Head of caudate nucleus (tissue), 42 donors: ENCODE results near the gene PBXIP1.

Experiments used
- DNase-seq, 42 donors: peaks; one replicate each; pipeline versions ENCODE4 v3.0.0 to v3.0.0-alpha.2; 2020 to 2021; ENCODE audit warnings: mixed read lengths in 7 of 42
- intact Hi-C: fragments of 100-400 bp; cut with DNase I; formaldehyde crosslinking; loops from one replicate; pipeline ENCODE4 v1.15.0; 2022

Gene PBXIP1

GRCh38 chr1:154944401-154945159 lies 11.3 kb downstream of the PBXIP1 start:
- DNase-seq: no peak

GRCh38 chr1:154943649-154944400 lies 12.1 kb downstream of the PBXIP1 start:
- intact Hi-C loops: no loop called here

More at GRCh38 chr1:154944401-154945159, 11.3 kb downstream of the PBXIP1 start:
- intact Hi-C loops: no loop called here

GRCh38 chr1:154941333-154942013 lies 14.4 kb downstream of the PBXIP1 start:
- intact Hi-C loops: no loop called here
- peak in 8 of 42 donors; percentile 16 to 60 (median 40) for DNase-seq

More at GRCh38 chr1:154943649-154944400, 12.1 kb downstream of the PBXIP1 start:
- peak in 31 of 42 donors; percentile 17 to 77 (median 50) for DNase-seq

DNA sequence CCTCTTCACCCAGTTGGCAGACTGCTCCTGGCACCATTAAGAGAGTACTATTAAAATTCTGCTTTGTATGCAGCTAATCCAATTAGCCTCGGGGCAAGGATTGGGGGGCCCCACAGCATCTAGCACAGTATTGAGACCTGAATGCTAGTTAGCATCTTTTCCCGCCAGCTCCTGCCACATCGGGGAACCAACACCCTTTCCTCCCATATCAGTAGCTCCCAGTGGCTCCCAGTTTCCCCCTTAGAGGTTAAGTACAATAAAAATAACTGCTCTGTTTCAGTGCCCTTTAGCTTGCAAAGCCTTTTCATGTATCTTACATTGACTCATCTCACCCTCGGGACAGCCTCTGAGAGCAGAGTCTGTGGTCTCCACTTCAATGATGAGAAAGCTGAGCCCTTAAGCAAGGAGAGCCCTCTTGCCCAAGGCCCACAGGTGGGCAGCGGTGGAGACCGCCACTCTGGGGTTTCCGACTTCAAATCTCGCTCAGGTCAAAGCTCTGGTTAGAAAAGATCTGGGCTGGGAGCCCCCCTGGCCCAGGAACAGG lies 15.2 kb downstream of the PBXIP1 start:
- intact Hi-C loops: no loop called here
- no peak for DNase-seq

DNA sequence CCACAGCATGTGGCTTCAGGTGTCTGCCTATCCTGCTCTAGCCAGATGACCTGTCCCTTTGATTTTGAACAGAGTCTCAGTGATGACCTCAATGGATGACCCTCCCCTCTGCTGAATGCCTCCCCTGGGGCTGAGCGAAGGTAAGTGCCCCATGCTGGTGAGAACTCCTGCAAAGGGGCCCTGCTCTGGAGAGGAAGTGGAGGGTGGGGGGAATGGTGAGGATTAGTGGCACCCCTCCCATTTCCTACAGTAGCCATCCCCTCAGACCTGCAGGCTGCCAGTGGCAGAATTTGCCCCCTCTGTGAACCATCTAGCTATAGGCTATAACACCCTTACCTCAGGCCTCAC lies 15.7 kb downstream of the PBXIP1 start:
- DNase-seq: no peak
- intact Hi-C loops: no loop called here

DNA sequence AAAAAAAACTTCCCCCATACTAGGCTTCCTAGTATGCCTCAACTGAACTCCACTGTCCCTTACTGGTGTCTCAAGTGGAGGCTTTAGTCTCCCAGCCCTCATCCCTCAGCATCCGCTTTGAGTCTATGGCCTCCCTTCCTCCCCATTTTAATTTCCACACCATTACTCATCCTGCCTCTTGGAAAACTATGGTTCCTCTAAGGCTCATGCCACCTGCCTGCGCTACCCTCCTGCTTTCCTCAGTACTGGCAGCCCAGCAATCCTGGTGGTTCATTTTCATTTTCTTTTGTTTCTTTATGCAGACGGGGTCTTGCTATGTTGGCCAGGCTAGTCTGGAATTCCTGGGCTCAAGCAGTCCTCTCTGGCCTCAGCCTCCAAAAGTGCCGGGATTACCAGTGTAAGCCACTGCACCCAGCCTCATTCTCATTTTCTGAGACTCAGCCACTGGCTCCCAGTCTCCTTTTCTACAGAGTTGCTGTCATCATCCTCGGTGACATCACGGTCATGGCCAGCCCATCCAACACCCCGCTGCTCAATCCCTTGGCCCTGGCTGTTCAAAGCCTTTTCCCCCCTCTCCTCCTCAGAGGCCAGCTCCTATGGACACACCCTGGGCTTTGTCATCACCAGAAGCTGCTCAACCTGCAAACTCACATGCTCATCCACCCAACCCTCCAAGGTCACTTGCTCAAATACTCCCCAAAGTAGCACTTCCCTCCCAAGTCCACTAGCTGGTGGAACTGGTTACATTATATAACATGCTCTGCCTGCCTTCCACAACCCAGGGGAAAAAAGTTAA lies 17.1 kb downstream of the PBXIP1 start:
- intact Hi-C loops: loop anchor here (5.0 kb wide), 1 partner anchor 382 kb away; the partner anchor contains the start of gene UBE2Q1
- DNase-seq: no peak

DNA sequence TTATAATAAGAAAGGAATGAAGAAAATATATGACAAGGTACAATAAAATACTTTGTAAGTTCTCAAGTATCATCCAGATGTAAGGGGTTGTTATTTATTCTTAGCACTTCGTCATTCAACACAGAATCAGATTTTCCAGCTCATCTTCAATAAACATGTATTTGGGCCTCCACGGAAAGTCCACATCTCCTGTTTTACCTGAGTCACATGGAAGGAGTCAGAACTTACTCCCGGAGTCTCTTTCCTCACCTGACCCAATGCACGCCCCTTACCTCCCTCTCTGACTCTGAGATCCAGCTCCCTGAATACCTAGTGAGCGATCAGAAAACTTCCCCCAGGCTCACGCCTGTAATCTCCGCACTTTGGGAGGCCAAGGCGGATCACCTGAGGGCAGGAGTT lies 17.9 kb downstream of the PBXIP1 start:
- intact Hi-C loops: loop anchor here (5.0 kb wide), 1 partner anchor 381 kb away; the partner anchor contains the start of gene UBE2Q1
- DNase-seq: no peak

- DNase-seq: peak; percentile 83 to 96 (median 93)
- intact Hi-C loops: loop anchor here (5.0 kb wide), 1 partner anchor 380 kb away; the partner anchor contains the start of gene UBE2Q1
These were observed 18.6 kb downstream of the PBXIP1 start for GRCh38 chr1:154937085-154937987.

DNA sequence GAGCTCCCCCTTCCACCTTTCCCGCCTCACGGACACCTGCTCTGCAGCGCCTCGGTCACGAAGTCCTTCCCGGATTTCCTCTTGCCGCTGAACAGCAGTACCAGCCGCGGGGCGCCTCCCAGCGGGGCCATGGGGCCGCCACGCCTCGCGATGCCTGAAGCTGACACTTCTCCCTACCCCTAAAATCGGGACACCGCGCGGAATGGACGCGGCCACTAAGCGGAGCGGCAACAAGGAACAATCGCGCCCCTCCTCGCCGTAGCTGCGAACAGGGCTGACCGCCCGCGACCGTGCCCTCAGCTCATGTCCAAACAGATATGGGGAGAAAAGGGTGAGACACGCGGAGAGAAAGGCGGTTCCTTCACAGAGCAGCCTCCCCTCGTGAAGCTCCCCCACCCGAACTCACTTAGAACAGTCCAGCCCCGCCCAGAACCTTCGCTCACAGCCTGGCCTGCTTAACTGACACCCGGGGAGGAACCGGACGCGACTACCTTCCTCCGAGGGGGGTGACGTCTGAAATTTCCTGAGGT lies 19.3 kb downstream of the PBXIP1 start, which contains the start of gene PMVK:
Gene PMVK, minus strand, starts transcription at position 165 of the 530 bp plus-strand sequence. Its CDS starts 34 bp downstream, at position 131.
- intact Hi-C loops: loop anchor here (5.0 kb wide), 1 partner anchor 379 kb away; the partner anchor contains the start of gene UBE2Q1
- peak; percentile 92 to 99 (median 97) for DNase-seq

GRCh38 chr1:154935749-154936554 lies 19.9 kb downstream of the PBXIP1 start:
- intact Hi-C loops: loop anchor here (5.0 kb wide), 1 partner anchor 379 kb away; the partner anchor contains the start of gene UBE2Q1
- peak in 1 of 42 donors; percentile 31 for DNase-seq

GRCh38 chr1:154934358-154934948 lies 21.4 kb downstream of the PBXIP1 start:
- intact Hi-C loops: no loop called here
- DNase-seq: no peak

- intact Hi-C loops: no loop called here
- DNase-seq: no peak
These were observed 23.9 kb downstream of the PBXIP1 start for GRCh38 chr1:154931940-154932487.

- intact Hi-C loops: no loop called here
- no peak for DNase-seq
These were observed 29.7 kb downstream of the PBXIP1 start for GRCh38 chr1:154926201-154926600.

DNA sequence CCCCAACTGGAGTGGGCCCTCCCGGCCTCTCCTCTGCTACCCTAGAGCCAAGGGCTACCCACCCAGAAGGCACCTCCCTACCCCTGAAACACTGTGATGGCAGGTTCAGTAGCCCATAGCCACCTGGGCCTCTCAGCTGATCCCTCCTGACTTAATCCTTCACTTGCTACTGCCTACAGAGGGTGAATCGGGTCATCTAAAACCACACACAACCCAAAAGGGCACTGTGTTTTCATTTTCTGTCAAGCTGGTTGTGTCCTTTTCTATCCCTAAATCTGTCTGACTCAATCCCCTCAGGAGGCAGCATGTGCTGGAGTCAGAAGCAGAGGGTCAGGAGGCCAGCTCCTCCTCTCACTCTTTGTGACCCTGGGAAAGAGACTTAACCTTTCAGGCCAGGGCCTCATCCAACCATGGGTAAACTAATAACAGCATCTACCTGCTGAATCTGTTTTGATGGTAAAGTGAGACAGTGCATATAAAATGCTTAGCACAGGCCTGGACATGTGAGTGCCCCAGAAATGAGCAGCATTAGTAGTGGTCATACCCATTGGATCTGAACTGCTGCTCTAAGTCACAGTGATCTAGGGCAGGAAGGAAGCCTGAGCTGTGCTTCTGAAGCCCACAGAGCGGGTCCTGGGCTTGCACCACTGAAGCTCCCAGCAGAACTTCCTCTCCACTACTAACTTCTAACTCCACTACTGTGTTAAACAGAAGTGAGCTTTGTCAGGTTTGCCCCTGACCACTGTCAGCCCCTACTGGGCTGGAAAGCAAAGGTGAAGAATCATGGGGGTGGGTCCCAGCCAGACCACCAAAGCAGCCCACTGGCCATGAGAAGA lies 30.3 kb downstream of the PBXIP1 start:
- no peak for DNase-seq
- intact Hi-C loops: no loop called here

DNA sequence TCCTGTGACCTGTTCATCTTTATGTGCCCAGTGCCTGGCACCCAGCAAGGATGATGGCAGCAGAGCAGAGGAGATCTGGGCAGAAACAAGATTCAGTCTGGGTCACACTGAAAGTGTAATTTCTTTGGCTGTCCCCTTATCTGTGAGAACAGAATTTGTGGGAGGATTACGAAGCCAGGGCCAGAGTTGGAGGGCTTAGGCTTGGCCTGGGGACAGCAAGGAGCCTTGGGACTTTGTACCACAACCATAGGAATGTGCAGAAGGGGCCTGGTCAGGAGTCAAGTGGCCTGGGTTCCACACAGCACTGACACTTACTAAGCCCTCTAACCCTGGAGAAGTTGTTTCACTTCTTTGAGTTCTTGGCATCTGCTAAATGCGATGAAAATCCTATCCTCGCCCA lies 32.2 kb downstream of the PBXIP1 start:
- intact Hi-C loops: no loop called here
- no peak for DNase-seq
